Mammary epithelial cell (primary cell): ENCODE data around the gene QSER1.

Source experiments
- EZH2 ChIP-seq: IDR thresholded peaks from 2 replicates; pipeline ENCODE4 v1.6.1; 2012; ENCODE audit warnings: low read length, inconsistent platforms, borderline replicate concordance
- TF ChIP-seq, protein P1 (sequence below), 2 donors: IDR thresholded peaks in 1 of 2; conservative IDR thresholded peaks in 1 of 2; 2 replicates each; pipeline ENCODE4 v1.5.1; 2011 to 2012; ENCODE audit warnings: inconsistent platforms in 2 of 2, low read length in 2 of 2, mild to moderate bottlenecking in 2 of 2, control low read depth in 1 of 2, low read depth in 1 of 2; ENCODE audit not compliant: insufficient read depth in 1 of 2; ENCODE audit errors: extremely low read depth in 1 of 2

DNA sequence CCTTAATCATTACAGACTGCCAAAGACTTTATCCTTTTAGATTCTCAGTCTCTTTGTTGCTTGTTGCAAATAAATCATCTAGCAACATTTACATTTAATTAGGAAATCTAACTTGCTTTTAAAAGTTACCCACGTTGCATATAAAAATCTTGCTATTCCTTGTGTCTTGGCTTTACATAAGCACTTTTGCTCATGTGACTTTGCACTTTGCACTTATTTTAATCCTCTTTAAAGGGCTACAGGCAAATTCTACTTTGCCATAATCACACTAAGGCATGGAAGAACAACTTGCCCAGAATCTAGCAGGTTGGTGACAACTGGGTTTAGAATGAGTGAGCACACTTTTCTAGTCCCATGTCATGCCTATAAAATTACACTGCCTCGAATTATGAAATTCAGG is 37.0 kb upstream of the QSER1 start:
- no peak for TF ChIP-seq EZH2
- TF ChIP-seq, protein P1, sequence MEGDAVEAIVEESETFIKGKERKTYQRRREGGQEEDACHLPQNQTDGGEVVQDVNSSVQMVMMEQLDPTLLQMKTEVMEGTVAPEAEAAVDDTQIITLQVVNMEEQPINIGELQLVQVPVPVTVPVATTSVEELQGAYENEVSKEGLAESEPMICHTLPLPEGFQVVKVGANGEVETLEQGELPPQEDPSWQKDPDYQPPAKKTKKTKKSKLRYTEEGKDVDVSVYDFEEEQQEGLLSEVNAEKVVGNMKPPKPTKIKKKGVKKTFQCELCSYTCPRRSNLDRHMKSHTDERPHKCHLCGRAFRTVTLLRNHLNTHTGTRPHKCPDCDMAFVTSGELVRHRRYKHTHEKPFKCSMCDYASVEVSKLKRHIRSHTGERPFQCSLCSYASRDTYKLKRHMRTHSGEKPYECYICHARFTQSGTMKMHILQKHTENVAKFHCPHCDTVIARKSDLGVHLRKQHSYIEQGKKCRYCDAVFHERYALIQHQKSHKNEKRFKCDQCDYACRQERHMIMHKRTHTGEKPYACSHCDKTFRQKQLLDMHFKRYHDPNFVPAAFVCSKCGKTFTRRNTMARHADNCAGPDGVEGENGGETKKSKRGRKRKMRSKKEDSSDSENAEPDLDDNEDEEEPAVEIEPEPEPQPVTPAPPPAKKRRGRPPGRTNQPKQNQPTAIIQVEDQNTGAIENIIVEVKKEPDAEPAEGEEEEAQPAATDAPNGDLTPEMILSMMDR (conservative IDR thresholded peaks at IDR 0.05 in 1 of 2, IDR thresholded peaks at IDR 0.05 in 1 of 2; ENCODE audit: extremely low read depth in 1 of 2, insufficient read depth in 1 of 2, low read depth in 1 of 2, low read length in 2 of 2) = no peak
